ENCODE data around the gene PIGA.
"Not testable (repeated sequence)": the region's sequence is repeated elsewhere in the genome, so short reads cannot be mapped to it uniquely, and the experiment has no call there.

Gene PIGA

GRCh38 chrX:15320297-15320696 lies 15.0 kb downstream of the PIGA start:
- DNase-seq = no peak

DNA sequence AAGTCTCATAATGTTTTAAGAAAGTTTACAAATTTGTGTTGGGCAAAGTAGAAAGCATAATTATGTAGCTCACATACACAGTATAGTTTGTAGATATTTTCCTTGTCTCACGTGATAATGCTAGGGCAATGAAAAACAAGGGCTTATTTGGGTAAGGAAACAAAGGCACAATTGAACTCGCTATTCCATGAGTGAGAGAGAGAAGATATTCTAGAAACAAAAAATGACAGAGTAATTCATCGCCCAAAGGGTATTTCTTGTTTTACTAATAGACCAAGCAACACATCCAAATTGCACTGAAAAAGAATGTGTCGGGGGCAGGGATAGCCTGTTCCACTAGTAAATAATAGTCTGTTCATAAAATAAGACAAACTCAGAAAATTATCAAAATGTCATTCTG lies 16.2 kb downstream of the PIGA start:
- DNase-seq = no peak

DNA sequence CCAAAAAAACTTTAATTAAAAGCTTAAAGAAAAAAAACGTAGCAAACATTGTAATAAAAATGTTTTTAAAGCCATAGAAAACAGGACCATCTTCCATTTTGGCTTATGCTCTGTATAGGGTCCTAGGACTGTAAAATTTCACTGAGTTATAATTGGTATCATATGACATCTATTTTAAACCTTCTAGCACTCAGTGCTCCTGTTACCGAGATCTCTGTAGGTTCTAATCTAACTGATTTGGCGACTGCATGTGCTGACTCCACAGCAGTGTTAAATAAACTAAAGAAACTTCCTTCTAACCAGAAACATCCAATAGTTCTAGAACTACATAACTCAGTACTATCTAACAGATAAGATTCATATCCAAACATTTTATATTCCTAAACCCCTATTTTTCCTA lies 19.8 kb downstream of the PIGA start, which contains the start of gene ASB11:
TSS of gene ASB11 (minus strand) at position 132 of the 400 bp plus-strand sequence. CDS start at position 97, 35 bp downstream.
- DNase-seq = no peak

DNA sequence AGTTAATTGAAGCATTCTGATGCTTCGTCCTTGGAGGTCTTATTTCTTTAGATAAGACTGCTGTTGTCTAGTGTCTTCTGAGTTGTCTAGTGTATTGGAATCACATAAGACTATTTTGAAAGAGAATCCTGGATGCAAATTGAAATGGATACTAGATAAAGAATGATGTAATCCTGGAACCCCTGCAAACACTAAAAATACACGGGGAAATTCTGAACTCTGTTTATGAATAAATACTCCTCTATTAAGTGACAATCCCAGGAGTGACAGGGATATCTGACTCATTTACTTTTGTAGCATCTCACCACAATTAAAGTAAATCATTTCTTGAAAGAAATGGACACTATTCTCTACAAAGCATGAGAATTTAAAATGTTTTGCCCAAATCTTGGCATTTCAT lies 20.9 kb downstream of the PIGA start:
- no peak for DNase-seq

- DNase-seq = no peak
Observed at GRCh38 chrX:15311119-15311518, 24.2 kb downstream of the PIGA start.

- no peak for DNase-seq
Observed at GRCh38 chrX:15310117-15310516, 25.2 kb downstream of the PIGA start.

DNA sequence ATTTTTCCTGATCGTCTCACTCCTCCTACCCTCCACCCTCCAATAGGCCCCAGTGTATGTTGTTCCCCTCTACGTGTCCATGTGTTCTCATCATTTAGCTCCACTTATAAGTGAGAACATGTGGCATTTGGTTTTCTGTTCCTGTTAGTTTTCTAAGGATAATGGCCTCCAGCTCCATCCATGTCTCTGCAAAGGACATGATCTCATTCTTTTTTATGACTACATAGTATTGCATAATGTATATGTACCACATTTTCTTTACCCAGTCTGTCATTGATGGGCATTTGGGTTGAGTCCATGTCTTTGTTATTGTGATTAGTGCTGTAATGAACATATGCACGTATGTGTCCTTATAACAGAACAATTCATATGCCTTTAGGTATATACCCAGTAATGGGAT lies 29.4 kb downstream of the PIGA start:
- DNase-seq = not testable (repeated sequence)

DNA sequence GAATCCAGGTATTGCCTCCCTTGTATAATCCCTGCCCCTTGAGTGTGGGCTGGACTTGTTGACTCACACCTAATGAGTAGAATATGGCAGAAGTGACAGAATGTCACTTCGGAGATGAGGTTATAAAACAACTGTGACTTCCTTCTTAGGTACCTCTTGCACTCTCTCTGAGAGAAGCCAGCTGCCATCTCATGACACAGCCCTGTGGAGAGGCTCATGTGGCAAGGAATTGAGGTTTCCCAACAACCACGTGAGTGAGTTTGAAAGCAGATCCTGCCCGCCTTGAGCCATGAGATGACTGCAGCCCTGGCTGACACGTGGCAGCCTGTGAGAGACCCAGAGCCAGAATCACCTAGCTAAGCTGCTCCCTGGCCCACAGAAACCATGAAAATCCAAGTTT lies 33.4 kb downstream of the PIGA start:
- DNase-seq = peak; percentile 66

DNA sequence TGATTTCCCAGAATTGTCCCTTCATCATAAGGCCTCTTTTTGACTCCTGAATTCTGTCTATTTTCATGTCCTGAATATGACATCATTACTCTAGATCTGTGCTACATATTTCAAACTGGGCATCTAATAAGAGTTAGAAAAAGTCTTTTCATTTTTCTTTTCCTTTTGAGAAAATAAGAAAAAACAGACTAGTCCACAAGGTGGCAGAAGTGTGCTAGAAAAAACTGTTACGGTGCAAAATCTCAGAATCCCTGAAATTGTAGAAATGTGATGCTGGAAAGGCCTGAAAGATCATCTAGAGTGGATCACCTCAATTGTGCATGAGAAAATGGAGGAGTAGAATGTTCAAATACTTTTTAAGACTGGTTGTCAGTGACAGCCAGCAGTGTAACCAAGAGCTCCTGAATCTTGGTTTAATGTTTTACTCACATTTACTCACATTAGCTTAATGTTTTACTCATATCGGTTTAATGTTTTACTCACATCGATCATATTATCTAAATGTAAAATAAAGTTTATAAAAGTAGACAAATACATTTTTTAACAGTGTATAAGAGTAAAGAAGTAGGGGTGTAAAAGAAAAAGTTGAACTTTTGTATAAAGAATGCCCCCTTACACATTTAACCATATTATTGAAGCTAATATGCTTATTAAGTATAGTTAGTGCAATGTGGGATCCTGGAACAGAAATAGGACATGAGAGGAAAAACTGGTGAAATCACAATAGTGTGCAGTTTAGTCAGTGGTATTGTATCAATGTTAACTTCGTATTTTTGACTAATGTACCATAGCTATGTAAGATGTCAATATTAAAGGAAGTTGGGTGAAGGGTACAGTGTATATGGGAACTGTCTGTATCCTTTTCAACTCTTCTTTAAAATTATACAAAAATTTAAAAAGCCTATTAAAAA lies 35.1 kb downstream of the PIGA start:
- no peak for DNase-seq

DNA sequence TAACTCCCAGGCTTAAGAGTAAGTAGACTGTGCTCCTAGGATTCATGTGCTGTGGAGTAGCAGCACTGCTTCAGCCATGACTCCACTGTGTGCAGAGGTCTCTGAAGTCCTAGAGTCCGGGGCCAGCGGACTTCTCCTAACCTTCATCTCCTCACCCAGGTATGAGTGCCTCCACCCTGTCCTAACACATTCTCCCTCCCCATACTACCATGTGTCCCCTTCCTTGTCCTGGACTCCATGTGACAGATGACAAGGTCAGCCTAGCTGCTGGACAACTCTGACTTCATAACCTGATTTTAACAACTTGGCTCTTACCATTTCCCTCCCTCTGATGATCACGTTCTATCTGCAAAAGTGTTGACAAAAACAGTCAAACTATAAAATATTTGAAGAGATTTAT lies 36.5 kb downstream of the PIGA start:
- no peak for DNase-seq

GRCh38 chrX:15298201-15298600 lies 37.1 kb downstream of the PIGA start:
- DNase-seq = no peak

- DNase-seq = no peak
Observed at GRCh38 chrX:15293451-15293850, 41.9 kb downstream of the PIGA start.

GRCh38 chrX:15292861-15293260 lies 42.5 kb downstream of the PIGA start:
- no peak for DNase-seq

DNA sequence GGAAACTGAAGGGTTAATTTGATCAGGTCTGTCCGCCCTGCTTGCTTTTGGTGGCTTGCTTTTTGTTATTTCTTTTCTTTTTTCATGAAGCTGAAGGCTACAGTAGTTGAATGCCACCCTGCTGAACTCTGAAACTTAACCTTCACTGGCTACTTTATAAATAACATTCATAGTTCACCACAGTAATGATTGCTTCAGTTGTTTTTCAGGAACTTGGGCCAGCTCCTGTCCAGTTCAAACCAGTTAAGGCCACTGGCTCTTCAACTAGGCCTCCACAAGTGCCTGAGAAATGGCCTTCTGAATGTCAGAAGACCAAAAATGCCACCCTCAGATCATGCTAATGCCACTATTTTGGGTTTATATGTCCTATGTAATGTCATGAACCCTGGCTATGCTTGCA lies 57.7 kb downstream of the PIGA start:
- DNase-seq = no peak

DNA sequence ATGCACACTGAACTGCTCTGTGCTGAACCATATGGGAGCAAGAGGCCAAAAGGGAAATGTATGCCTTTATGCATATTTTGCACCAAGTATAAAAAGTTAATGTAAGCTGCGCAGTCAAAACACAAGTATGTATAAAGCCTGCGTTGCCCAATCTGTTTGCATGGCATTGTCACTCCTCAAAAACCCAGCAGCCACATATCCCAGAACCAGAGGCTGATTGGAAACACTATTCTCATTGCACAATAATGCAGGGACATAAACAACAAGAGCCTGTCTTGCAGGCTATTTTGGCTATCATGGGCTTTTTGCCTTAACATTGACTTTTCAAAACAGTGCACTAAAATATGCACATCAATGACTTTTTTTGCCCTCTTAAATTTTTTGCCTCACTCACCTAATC lies 60.4 kb downstream of the PIGA start:
- DNase-seq = no peak

DNA sequence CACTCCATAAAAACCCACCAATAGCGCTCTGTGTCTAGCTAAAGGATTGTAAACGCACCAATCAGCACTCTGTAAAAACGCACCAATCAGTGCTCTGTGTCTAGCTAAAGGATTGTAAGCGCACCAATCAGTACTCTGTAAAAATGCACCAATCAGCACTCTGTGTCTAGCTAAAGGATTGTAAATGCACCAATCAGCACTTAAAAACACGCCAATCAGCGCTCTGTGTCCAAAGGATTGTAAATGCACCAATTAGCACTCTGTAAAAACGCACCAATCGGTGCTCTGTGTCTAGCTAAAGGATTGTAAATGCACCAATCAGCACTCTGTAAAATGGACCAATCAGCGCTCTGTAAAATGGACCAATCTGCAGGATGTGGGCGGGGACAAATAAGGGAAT lies 62.0 kb downstream of the PIGA start:
- not testable (repeated sequence) for DNase-seq

GRCh38 chrX:15271757-15272156 lies 63.6 kb downstream of the PIGA start:
- no peak for DNase-seq

- DNase-seq = peak; percentile 7
Observed at GRCh38 chrX:15269618-15270521, 65.5 kb downstream of the PIGA start, which contains the start of gene ASB9. Gene ASB9, minus strand, starts transcription at chrX:15270083. Its CDS starts 209 bp downstream, at chrX:15269874.

Data from CD4-positive, alpha-beta T cell treated with Interferon gamma for 1 hour (primary cell).